Activated CD8-positive, alpha-beta memory T cell treated with anti-CD3 and anti-CD28 coated beads, Interleukin-2, amount 50 U/mL, for 1 hour (primary cell): Measurements from ENCODE around the gene HNRNPA3.
A peak's percentile ranks its signal among the peaks of the same experiment; 100 is the strongest.
"Not testable (repeated sequence)": the region's sequence is repeated elsewhere in the genome, so short reads cannot be mapped to it uniquely, and the experiment has no call there.

Experiments
- DNase-seq: peaks from one replicate; pipeline ENCODE4 v3.0.0-alpha.2; 2020; ENCODE audit errors: extremely low read depth

HNRNPA3 gene

GRCh38 chr2:177255227-177255601 lies 42.6 kb downstream of the HNRNPA3 start:
- DNase-seq, result no peak

GRCh38 chr2:177256026-177256425 lies 43.4 kb downstream of the HNRNPA3 start:
- DNase-seq, result no peak

GRCh38 chr2:177256695-177257094 lies 44.1 kb downstream of the HNRNPA3 start:
- no peak for DNase-seq

GRCh38 chr2:177257471-177257870 lies 44.9 kb downstream of the HNRNPA3 start:
- no peak for DNase-seq

- DNase-seq, result no peak
These were observed 45.5 kb downstream of the HNRNPA3 start for GRCh38 chr2:177258059-177258458.

GRCh38 chr2:177260379-177260778 lies 47.8 kb downstream of the HNRNPA3 start:
- no peak for DNase-seq

GRCh38 chr2:177261116-177262060 lies 48.8 kb downstream of the HNRNPA3 start:
- no peak for DNase-seq

- DNase-seq, result no peak
These were observed 49.5 kb downstream of the HNRNPA3 start for GRCh38 chr2:177262092-177262491.

GRCh38 chr2:177262958-177263450 lies 50.4 kb downstream of the HNRNPA3 start:
- no peak for DNase-seq

- peak; percentile 80 for DNase-seq
These were observed 51.0 kb downstream of the HNRNPA3 start for GRCh38 chr2:177263451-177264208.

GRCh38 chr2:177264209-177264692 lies 51.7 kb downstream of the HNRNPA3 start:
- DNase-seq, result no peak

- DNase-seq, result peak; percentile 87
These were observed 52.3 kb downstream of the HNRNPA3 start, which contains the start of gene NFE2L2 for GRCh38 chr2:177264693-177265587. Gene NFE2L2 (minus strand): TSS chr2:177264727. CDS start chr2:177264576, 151 bp downstream.

- DNase-seq, result no peak
These were observed 53.5 kb downstream of the HNRNPA3 start for GRCh38 chr2:177265824-177266817.

GRCh38 chr2:177266955-177267354 lies 54.4 kb downstream of the HNRNPA3 start:
- not testable (repeated sequence) for DNase-seq

- DNase-seq, result no peak
These were observed 55.7 kb downstream of the HNRNPA3 start for GRCh38 chr2:177268187-177268871.

GRCh38 chr2:177268901-177269300 lies 56.3 kb downstream of the HNRNPA3 start:
- no peak for DNase-seq

GRCh38 chr2:177270531-177270930 lies 57.9 kb downstream of the HNRNPA3 start:
- no peak for DNase-seq

- DNase-seq, result no peak
These were observed 59.5 kb downstream of the HNRNPA3 start for GRCh38 chr2:177271981-177272666.

GRCh38 chr2:177272765-177273164 lies 60.2 kb downstream of the HNRNPA3 start:
- no peak for DNase-seq
